Testis (tissue), 2 donors: Measurements from ENCODE around the gene OTOP2.

Source experiments
- CTCF ChIP-seq, 3 experiments: fragments of 450-650 bp in 2 of 3; fragments of 200-600 bp in 1 of 3; sonication (generic) in 1 of 3; IDR thresholded peaks; one replicate each; pipeline ENCODE4 v1.5.1; 2016 to 2019; ENCODE audit warnings: antibody characterized with exemption in 3 of 3, mild to moderate bottlenecking in 2 of 3, moderate library complexity in 1 of 3
- POLR2A ChIP-seq: fragments of 450-650 bp; IDR thresholded peaks from one replicate; pipeline ENCODE4 v1.6.1; 2017; ENCODE audit warnings: antibody characterized with exemption, mild to moderate bottlenecking, moderate library complexity

GRCh38 chr17:74890554-74890953 is 33.5 kb upstream of the OTOP2 start:
- no peak for TF ChIP-seq POLR2A
- no peak for TF ChIP-seq CTCF (IDR thresholded peaks at IDR 0.05)
